ENCODE data around the gene PTOV1. TPM values are rescaled to one million over a fixed set of nuclear protein-coding genes. Genes with fewer than 3 reads are reported as not detected.

PTOV1 gene
- total and polyA plus RNA-seq, 2 of the 8 experiments (the other 6 are each of a cell fraction or from before 2014, with no cell fraction given) = 147 to 251 TPM

GRCh38 chr19:49818649-49819370 lies 32.1 kb upstream of the PTOV1 start:
- Histone ChIP-seq H2AK5ac (ENCODE audit: low read depth, low read length) (no peak overlapping the region; the same call in 1 of the 2 replicates), H3K9ac (replicated peaks in 1 of 4; ENCODE audit: extremely low read depth in 1 of 4, low read depth in 3 of 4, low read length in 3 of 4) (peak overlapping the region; percentile 76 to 97 (median 92); a peak in 6 of 7 replicates), H4K8ac (ENCODE audit: extremely low read depth, insufficient read depth, low read length) (peak overlapping the region; percentile 91; the same call in 1 of the 2 replicates), H3K4me1 (replicated peaks in 1 of 4; ENCODE audit: control insufficient read depth in 3 of 4, insufficient read depth in 4 of 4, low read length in 3 of 4) (peaks cover 0 to 7% (median 4%) of the 10 kb centered on the region in 4 experiments; a peak in 3 of 7 replicates), H3K18ac (ENCODE audit: extremely low read depth, low read length) (0 out of 2 replicates have a peak overlapping the region, but pooled peaks have one; percentile 81), H3K36me3 (ENCODE audit: control insufficient read depth in 2 of 4, insufficient read depth in 4 of 4, low read length in 3 of 4) (peaks cover 0 to 11% (median 4%) of the 10 kb centered on the region in 4 experiments; a peak in 5 of 8 replicates), H4K20me1 (replicated peaks in 1 of 2; ENCODE audit: control insufficient read depth in 1 of 2, insufficient read depth in 2 of 2, low read length in 2 of 2) (peaks cover 0 to 7% of the 10 kb centered on the region in 2 experiments), H3K27ac (ENCODE audit: low read depth, low read length) (peak overlapping the region; percentile 91), H3K56ac (replicated peaks; ENCODE audit: insufficient read length, low read depth, low read length) (no peak overlapping the region), H3K23me2 (ENCODE audit: low read depth, low read length) (peaks cover 2% of the 10 kb centered on the region), H3K79me2 (ENCODE audit: control insufficient read depth in 1 of 2, insufficient read depth in 2 of 2, low read length in 2 of 2) (peaks cover 0 to 23% of the 10 kb centered on the region in 2 experiments; a peak in 3 of 4 replicates), H3K4me2 (ENCODE audit: insufficient read depth in 1 of 2, low read depth in 2 of 2, low read length in 2 of 2) (peak overlapping the region; percentile 58 to 78), H3K9me3 (ENCODE audit: insufficient read depth in 2 of 2, low read depth in 1 of 2, low read length in 1 of 2) (no peaks in the 10 kb centered on the region), H2AFZ (ENCODE audit: low read length) (peak overlapping the region; percentile 93; the same call in 1 of the 2 replicates), H3K4ac (replicated peaks; ENCODE audit: insufficient read length, low read depth, low read length) (no peak overlapping the region), H2BK5ac (ENCODE audit: low read depth, low read length) (peak overlapping the region; percentile 98), H2BK120ac (replicated peaks; ENCODE audit: low read depth, low read length) (no peak overlapping the region), H2BK15ac (ENCODE audit: low read length) (no peak overlapping the region), H4K91ac (replicated peaks; ENCODE audit: insufficient read length, low read length) (no peak overlapping the region), H3K23ac (ENCODE audit: insufficient read length) (no peak overlapping the region), H2BK20ac (ENCODE audit: low read length) (no peak overlapping the region), H3K4me3 (ENCODE audit: extremely low read depth in 1 of 4, insufficient read depth in 2 of 4, low read depth in 3 of 4, low read length in 4 of 4) (peak overlapping the region; percentile 60 to 91 (median 82)), H3K27me3 (replicated peaks in 1 of 4; ENCODE audit: control insufficient read depth in 3 of 4, extremely low read depth in 1 of 4, insufficient read depth in 3 of 4, low read length in 3 of 4) (no peaks in the 10 kb centered on the region), H3K14ac (ENCODE audit: insufficient read length) (no peak overlapping the region), H2BK12ac (ENCODE audit: low read depth, low read length) (peak overlapping the region; percentile 93; the same call in 1 of the 2 replicates), H4K5ac (ENCODE audit: insufficient read length, low read depth, low read length) (no peak overlapping the region), H3K79me1 (ENCODE audit: low read depth, low read length) (peaks cover 11% of the 10 kb centered on the region)
- POLR2A ChIA-PET (ENCODE audit: partially characterized antibody) = interaction anchor here (0.6 to 2.1 kb wide), 21 partner anchors 9 to 148 kb away, joined by 3 to 19 read pairs (median 3); partner anchors contain the start of genes AKT1S1, PTOV1 and TBC1D17
- WGBS, 2 experiments (ENCODE audit: extremely low coverage in 1 of 2, insufficient coverage in 1 of 2, insufficient read length in 1 of 2, insufficient replicate concordance in 2 of 2, low coverage in 1 of 2, low lambda C conversion rate in 2 of 2, missing lambda C conversion rate in 1 of 2) = 66% methylated on average over 12 of the region's 16 CpGs; no CpG with 5 or more reads in 1 of the 2 experiments
- DNase-seq (ENCODE audit: low read depth in 1 of 2, low spot score in 2 of 2) (no peak), FAIRE-seq (no peak)
- CTCF ChIA-PET (ENCODE audit: partially characterized antibody) = interaction anchor here (0.6 to 1.8 kb wide), 5 partner anchors 11 to 272 kb away, joined by 3 to 4 read pairs (median 3); no protein-coding TSS in a partner anchor
- no peak for TF ChIP-seq TAF1 (IDR thresholded peaks at IDR 0.05; ENCODE audit: low read depth, low read length)
- TF ChIP-seq BRCA1 (IDR thresholded peaks at IDR 0.05; ENCODE audit: low read depth, low read length) = no peak
- no peak for TF ChIP-seq CBX8 (IDR thresholded peaks at IDR 0.05; ENCODE audit: borderline replicate concordance, low read depth, low read length)
- no peak for TF ChIP-seq KDM4A (IDR thresholded peaks at IDR 0.05; ENCODE audit: low read depth, low read length, severe bottlenecking)
- no peak for TF ChIP-seq KDM5A (IDR thresholded peaks at IDR 0.05; ENCODE audit: low read length)
- TF ChIP-seq, protein P1, sequence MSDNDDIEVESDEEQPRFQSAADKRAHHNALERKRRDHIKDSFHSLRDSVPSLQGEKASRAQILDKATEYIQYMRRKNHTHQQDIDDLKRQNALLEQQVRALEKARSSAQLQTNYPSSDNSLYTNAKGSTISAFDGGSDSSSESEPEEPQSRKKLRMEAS (IDR thresholded peaks at IDR 0.05) = no peak
- TF ChIP-seq RBBP5 (IDR thresholded peaks at IDR 0.05; ENCODE audit: borderline replicate concordance, low read depth, low read length) = no peak
- TF ChIP-seq FOSL1 (IDR thresholded peaks at IDR 0.05; ENCODE audit: insufficient read depth, low read depth, low read length) = no peak
- no peak for TF ChIP-seq NRF1 (IDR thresholded peaks at IDR 0.05; ENCODE audit: low read depth, low read length)
- TF ChIP-seq TBP (IDR thresholded peaks at IDR 0.05; ENCODE audit: low read depth, low read length) = no peak
- TF ChIP-seq PHF8 (conservative IDR thresholded peaks at IDR 0.05; ENCODE audit: low read depth, low read length) = no peak

Data from H1 (cell line).